Measurements from ENCODE around the gene PRSS56.
"Not testable (repeated sequence)": the region's sequence is repeated elsewhere in the genome, so short reads cannot be mapped to it uniquely, and the experiment has no call there.

Gene PRSS56

DNA sequence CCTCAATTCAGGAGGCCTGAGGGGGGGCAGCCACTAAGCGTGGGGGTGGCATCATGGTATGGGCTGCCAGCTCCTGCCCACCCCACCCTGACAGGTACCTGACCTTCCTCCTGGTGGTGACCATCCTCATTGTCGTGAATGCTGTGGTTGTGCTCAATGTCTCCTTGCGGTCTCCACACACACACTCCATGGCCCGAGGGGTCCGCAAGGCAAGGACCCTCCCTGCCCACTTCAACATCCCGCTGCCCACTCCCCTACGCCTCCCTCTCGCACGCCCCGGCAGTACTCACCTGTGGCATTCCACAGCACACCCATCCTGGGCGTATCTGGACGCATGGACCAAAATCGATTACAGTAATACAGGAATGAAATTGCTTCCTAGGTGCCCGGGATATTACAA lies 23.3 kb downstream of the PRSS56 start:
- DNase-seq, result no peak

DNA sequence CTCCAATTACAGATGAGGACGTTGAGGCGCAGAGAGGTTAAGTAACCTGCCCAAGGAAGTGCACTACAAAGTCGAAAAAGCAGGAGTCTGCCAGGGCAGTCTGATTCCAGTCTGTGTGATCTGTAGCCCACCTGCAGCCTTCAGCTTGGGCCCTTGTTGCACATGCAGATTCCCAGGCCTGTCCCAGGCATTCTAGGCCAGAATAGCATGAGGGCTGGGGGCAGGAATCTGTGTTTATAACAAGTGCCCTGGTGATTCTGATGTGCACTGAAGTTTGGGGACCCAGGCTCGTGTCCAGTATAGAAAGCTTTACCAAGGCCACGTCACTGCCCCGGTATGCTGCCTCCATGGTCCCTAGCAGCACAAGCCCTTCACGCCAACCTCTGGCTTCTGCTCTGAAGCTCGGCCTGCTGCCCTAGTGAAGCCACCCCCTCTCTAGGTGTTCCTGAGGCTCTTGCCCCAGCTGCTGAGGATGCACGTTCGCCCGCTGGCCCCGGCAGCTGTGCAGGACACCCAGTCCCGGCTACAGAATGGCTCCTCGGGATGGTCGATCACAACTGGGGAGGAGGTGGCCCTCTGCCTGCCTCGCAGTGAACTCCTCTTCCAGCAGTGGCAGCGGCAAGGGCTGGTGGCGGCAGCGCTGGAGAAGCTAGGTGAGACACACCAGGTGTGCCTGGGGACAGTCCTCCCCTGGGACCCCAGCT lies 23.9 kb downstream of the PRSS56 start:
- no peak for DNase-seq

DNA sequence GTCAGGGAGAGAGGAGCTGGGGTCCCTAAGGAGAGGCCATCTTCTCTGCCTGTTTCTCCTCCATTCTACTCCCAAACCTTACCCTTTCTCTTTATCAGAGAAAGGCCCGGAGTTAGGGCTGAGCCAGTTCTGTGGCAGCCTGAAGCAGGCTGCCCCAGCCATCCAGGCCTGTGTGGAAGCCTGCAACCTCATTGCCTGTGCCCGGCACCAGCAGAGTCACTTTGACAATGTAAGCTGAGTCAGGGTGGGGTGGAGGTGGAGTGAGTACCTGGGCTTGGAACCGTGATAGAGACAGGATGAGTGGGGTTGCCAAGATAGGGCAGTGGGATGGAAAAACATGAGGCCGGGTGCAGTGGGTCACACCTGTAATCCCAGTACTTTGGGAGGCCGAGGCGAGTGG lies 24.5 kb downstream of the PRSS56 start:
- DNase-seq, result no peak

DNA sequence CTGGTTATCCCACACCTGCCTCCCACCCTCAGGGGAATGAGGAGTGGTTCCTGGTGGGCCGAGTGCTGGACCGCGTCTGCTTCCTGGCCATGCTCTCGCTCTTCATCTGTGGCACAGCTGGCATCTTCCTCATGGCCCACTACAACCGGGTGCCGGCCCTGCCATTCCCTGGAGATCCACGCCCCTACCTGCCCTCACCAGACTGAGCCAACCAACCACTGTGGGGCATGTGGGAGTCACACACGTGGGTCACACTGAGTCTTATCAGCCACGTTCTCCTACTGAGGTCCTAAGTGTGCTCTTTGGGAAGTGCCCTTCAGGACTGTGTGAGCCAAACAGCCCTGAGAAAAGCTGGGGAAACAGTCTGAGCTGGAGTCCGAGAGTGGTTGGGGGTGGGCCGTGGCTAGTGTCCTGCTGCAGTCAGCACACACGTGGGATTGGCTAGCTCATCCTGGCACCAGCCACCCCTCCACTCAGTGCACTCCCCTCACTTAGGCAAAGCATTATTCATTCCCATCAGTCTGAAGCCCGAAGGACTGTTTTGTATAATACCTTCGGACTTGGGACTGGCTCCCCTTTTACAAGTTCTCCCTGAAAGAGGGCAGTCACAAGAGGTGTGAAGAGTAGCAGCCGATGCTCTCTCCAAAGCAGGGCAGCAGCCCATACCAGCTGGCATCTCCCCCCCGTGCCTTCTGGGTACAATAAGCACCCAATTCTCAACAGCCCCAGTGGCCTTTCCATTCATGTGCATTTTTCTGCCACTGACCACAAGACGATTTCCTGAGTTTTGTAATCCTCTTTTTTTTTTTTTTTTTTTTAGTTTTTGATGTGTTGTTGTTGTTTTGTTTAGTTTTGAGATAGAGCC lies 25.6 kb downstream of the PRSS56 start:
- DNase-seq, result no peak

DNA sequence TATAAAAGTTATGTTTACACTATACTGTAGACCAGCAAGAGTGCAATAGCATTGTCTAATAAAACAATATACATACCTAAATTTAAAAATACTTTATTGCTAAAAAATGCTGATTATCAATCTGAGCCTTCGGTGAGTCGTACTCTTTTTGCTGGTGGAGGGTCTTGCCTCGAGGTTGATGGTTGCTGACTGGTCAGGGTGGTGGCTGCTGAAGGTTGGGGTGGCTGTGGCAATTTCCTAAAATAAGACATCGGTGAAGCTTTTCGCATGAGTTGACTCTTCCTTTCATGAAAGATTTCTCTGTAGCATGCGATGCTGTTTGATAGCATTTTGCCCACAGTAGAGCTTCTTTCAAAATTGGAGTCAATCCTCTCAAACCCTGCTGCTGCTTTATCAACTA lies 27.8 kb downstream of the PRSS56 start:
- no peak for DNase-seq

DNA sequence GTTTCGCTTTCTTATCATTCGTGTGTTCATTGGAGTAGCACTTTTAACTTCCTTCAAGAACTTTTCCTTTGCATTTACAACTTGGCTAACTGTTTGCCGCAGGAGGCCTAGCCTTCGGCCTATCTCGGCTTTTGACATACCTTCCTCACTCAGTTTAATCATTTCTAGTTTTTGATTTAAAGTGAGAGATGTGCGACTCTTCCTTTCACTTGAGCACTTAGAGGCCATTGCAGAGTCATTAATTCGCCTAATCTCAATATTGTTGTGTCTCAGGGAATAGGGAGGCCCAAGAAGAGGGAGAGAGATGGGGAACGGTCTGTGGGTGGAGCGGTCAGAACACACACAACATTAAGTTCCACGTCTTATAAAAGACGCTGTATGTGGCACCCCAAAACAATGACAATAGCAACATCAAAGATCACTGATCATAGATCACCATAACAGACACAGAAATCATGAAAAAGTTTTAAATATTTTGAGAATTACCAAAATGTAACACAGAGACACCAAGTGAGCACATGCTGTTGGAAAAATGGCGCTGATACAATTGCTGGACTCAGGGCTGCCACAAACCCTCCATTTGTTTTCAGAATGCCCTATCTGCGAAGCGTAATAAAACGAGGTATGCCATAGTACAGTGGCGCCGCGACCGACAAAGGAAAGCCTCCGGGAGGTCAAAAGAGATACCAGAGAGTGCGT lies 29.6 kb downstream of the PRSS56 start:
- no peak for DNase-seq

DNA sequence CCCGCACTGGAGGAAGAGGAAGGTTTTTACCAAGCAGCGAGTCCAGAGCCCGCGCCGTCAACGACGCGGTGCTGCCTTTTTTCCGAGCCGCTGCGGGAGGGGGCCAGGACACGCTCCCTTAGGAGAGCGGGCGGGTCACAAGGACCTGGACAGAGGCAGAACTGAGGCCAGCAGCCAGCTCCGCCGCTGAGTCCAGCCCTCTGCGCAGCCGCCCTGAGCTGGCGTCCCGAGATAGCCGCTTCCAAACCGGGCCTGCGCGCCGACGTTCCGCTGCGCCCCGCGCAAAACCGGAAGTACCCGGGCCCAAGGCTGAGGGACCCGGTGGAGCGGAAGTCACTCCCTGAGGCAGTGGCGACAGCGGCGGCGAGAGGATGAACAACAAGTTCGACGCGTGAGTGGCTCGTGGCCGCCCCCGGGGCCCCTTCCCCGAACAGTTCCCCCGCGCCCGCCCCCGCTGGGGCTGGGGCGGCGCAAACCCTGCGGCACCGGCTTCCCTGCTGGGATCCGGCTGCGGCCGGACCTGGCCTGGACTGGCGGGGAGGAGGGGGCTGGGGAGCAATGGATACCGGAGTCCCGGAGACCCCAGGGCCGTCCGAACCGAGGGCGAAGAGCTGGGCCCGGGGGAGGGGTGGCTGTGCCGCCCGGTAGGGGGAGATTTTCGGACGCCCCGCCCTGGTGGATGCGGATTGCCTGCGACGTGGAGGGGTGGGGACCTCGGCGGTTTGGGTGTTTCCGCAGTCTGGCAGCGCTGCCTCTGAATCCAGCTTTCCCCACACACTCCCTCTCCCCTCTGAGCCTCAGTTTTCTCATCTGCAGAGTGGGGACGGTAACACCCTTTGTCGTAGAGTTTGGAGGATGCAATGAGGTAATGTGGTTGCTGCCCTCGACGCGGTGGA lies 30.4 kb downstream of the PRSS56 start, which contains the start of the genes EIF4E2 and TIGD1:
Gene EIF4E2 (plus strand): TSS at position 336 of the 896 bp plus-strand sequence. CDS start 36 bp downstream, at position 372.
Gene TIGD1 (minus strand): TSS at position 204 of the 896 bp plus-strand sequence. CDS start 675 bp downstream, outside the sequence.
- DNase-seq, result peak; percentile 82

DNA sequence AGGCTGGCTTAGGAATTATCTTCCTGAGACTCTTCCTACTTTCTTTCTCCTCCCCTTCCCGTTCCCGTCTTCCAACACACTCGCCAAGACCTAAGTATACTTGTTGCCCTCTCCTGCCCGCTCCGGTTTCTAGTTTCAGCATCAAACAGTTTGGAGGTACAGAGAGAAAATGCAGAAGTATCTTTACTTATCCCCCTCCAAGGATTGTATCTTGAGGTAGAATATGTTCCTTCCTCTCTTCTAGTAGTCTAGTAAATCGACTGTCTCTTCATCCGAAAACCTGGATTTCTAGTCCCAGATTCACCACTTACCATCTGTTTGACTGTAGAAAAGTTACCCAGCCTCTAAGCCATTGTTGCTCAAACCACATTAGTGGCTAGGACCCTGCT lies 31.1 kb downstream of the PRSS56 start:
- no peak for DNase-seq

DNA sequence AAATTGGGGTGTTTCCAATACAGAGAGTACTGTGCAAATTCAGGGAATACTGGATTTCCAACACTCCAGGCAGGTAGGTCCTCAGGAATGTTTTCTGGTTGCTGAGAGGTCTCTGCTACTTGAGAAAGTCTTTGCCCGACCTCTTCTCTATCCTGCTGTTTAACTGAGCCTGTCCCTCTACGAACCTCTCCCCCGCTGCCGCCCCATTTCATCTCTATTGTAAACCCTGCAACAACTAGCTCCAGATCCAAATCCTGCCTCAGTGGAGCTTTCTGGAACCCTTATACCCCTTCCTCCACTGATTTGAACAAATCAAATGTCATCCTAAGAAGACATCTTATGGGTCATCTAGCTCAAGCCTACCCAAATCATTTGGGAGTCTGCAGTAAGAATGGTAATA lies 31.6 kb downstream of the PRSS56 start:
- DNase-seq, result no peak

DNA sequence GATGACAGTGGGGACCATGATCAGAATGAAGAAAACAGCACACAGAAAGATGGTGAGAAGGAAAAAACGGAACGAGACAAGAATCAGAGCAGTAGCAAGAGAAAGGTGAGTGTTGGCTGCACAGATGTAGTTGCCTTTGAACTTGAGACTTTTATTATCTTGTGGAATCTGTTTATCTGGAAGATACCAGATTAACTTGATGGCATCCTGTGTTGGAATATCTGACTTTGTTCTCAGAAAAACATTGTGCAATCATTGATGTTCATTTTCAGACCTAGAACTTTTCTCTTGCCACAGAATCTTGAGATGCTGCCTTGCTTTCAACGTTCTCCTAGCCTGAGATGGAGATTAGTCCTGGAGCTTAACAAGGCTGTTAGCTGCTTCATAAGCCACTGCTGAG lies 36.2 kb downstream of the PRSS56 start:
- no peak for DNase-seq

DNA sequence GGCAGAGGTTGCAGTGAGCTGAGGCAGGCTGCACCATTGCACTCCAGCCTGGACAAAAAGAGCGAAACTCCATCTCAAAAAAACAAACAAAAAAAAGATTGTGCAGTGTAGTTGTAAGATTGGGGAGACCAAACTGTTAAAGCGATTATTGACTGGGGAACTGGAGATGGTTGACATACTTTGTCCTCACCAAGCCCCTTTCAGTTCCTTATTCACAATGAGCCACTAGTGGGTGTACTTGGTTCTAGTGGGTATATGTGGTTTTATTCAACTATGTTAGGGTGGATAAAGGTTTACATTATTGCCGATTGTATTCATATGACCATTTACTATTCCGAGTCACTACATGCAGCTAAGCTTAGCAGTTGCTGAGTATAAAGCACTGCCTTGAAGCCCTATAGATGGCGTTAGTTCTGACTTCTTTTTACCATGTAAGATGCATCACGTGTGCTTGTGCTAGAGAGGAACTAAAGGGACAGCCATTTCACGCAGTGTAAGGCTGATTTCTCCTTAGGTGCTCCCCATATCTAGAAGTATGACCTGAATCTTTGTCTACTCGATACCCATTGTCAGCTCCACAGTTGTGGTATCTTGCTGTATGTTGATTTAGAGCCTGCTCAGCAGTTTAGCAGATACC lies 42.4 kb downstream of the PRSS56 start:
- DNase-seq, result no peak

DNA sequence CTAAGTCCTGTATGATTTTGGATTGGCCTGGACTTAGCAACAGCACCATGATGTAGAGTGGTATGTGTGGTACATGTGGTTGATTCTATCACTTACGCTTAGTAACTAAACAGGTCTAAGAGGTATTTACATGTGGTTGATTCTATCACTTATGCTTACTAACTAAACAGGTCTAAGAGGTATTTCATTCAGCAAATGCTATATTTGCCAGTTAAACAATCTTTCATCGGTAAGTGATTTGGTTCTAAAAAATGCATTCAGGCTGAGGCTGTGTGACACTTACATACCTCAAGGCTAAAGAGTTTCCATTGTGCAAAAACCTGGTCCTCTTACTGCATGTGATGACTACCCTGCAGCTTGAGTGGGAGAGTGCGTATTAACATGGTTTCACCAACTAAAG lies 43.4 kb downstream of the PRSS56 start:
- DNase-seq, result no peak

DNA sequence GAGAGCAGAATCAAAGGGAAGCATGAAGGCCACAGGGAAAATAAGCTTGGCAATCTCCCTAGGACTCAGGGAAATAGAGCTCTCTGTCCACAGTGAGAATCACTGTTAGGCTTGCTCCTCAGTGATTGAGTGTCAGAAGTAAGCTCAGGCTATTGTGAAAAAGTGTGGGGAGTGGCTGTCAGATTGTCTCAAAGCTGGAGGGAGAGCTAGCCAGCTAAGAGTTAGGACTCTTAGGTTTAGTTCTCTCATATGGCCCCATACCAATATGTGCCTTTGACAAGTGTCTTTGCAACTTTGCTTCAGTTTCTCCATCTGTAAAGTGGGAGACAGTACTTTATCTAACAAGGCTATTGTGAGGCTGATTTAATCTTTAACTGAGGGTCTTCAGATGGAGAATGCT lies 47.5 kb downstream of the PRSS56 start:
- DNase-seq, result no peak

DNA sequence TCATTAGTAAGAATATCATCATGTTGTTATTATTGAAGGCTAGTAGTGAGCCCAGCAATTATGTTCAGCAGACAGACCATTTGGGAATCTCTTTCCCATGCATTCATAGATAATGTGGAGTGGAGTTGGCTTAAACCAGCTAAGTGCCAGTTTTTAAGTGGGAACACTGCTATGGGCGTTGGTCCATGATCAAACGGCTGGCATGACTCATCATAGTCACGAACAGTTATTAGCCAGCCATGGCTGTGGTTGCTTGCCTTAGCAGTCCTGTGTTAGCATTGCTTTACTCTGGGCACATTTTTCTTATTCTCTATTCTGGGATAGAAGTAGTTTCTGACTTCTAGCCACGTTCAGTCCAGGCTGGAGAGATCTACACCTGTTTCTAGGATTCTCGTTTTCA lies 48.0 kb downstream of the PRSS56 start:
- peak; percentile 51 for DNase-seq

DNA sequence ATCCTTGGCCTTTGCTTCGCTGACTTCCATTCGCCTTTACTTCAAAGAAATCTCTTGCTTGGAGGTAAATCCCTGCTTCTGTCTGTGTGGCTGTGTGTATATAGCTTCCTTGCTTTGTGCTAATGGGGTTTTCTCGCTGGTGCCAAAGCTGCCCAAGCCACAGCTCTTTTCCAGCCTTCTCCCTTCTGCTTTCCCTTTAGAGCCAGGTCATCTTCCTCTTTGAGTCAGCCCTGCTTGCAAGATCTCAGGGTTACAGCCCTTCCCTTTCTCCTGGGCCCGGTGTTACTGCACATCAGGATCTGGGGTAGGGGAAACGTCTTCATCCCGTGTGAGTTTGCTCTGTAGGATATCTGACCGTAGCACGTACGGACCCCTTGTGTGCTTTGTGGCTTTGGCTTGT lies 49.4 kb downstream of the PRSS56 start:
- no peak for DNase-seq

DNA sequence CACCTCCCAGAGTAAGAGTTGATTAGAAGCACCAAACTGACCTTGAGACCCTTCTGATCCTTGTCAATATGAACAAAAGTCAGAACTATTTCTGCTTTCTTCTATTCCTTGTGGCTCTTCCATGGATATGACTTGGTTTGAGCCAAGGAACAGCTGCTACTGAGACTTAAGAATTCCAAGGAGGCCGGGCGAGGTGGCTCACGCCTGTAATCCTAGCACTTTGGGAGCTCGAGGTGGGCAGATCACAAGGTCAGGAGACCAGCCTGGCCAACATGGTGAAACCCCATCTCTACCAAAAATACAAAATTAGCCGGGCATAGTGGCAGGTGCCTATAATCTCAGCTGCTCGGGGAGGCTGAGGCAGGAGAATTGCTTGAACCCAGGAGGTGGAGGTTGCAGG lies 50.3 kb downstream of the PRSS56 start:
- DNase-seq, result not testable (repeated sequence)

DNA sequence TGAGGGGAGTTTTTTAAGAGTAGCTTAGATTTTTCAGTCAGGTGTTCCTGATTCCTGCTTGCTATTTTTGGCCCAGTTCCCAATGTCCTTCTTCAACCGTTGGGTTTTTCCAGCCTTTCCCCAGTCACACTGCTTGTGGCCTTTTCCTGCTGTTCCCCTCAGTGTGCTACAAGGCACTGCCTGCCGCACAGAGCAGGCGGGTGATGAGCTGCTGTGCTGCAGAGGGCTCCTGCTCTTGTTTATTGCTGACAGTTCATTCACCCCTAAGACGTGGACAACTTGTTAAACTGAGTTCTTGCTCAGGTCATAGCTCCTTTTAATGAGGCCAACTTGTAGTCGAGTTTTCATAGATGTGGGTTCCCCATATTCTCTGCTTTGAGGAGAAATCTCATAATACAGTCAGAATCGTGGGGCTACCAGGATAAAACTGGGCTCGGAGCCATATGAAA lies 50.9 kb downstream of the PRSS56 start:
- no peak for DNase-seq

DNA sequence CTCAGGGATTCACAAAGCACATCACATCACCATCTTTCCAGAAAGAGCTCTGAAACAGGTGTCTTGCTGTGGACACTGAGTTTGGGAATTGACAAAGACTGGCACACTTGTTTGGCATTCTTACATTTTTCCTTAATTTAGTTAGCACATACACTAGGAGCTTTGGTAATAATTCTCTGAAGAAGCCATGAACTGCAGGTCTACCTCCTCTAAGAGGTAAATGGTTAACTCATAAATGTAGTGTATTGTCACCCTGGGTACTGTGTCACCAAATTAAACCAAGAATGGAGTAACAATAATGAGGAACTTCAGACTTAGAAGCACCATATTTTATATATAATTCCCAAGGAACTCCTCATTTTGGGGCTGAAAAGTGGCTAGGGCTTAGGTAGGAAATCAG lies 52.9 kb downstream of the PRSS56 start:
- no peak for DNase-seq

DNA sequence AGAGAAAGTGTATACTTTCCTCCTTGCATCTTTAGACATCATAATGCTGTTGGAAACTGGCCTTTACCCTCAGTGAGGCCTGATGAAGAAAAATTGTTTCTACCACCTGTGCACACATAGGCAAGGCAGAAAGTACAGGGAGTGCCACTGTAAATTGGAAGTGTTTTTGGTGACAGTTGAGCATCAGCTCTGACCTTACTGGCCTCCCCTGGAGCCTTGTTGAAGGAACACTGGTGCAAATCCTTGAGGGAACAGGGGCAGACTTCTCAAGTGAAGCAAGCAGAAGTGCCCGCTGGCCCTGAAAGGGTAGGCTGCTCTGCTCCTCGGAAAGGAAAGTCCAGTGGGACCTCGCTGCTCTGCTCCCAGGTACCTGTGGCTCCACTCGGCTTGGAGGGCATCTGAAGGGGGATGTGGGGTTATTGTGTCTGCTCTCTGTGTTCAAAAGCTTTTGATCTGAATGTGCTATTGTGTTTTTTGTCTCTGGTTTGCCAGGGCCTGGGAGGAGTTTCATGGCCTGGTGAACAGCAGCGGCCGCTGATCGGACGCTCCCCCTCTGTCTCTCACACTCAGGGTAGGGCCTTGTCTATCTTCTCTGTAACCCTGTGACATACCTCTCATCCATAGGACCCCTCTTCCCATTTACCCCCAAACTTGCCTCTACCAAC lies 53.7 kb downstream of the PRSS56 start:
- no peak for DNase-seq

DNA sequence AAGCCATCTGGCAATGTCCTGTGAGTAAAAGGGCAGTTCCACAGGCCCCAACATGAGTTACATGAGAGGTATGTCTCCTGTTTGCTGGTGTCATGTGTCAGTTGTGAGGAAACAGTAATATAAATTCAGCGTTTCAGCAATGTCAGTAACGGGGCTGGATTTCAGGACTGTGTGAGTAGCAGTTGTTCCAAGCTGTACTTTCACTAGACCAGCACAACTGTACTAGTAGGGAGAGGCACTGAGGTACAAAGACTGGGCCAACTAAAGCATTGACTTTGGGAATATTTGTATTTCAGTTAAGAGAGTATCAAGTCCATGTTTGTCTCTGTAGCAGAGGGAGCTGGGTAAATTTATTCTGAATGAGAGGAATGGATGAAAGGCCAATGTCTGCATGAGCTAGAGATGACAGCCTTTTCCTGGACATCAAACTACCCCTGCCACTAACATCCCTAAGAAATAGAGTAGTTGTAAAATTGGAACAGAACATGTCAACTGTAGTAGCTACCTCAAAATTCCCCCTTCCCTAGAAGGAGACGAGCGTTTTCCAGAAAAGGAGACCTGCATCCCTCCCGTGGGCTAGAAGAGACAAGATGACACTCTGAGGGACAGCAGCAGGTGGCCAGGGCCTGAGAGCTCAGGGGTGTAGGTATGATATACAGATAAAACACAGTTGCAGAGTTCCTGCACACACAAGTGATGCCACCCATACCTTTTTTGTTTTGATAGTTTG lies 54.7 kb downstream of the PRSS56 start:
- DNase-seq, result peak; percentile 39
